HepG2 (cell line): ENCODE data around the gene MT1A. TPM values are rescaled to one million over a fixed set of nuclear protein-coding genes. Genes with fewer than 3 reads are reported as not detected.

Source experiments
- CBFB ChIP-seq: sonication (generic); formaldehyde crosslinking; IDR thresholded peaks from 2 replicates; pipeline ENCODE4 v1.4.0; 2020; ENCODE audit warnings: missing genetic modification reagents
- CERS6 ChIP-seq: sonication (generic); formaldehyde crosslinking; IDR thresholded peaks from 2 replicates; pipeline ENCODE4 v1.5.0; 2020; ENCODE audit warnings: missing genetic modification reagents
- DRAP1 ChIP-seq: IDR thresholded peaks from 2 replicates; pipeline ENCODE4 v1.6.1; 2016; ENCODE audit warnings: missing genetic modification reagents, missing compliant biosample characterization
- FOXK1 ChIP-seq: sonication (generic); formaldehyde crosslinking; IDR thresholded peaks from 2 replicates; pipeline ENCODE4 v1.4.0; 2020; ENCODE audit warnings: low read depth, missing genetic modification reagents, borderline replicate concordance
- KDM1A ChIP-seq: IDR thresholded peaks from 2 replicates; pipeline ENCODE4 v1.6.1; 2016; ENCODE audit warnings: missing compliant biosample characterization
- KLF13 ChIP-seq: sonication (generic); formaldehyde crosslinking; IDR thresholded peaks from 2 replicates; pipeline ENCODE4 v1.4.0; 2020; ENCODE audit warnings: mild to moderate bottlenecking, missing genetic modification reagents
- NFAT5 ChIP-seq: sonication (generic); formaldehyde crosslinking; IDR thresholded peaks from 2 replicates; pipeline ENCODE4 v1.4.0; 2020; ENCODE audit warnings: missing genetic modification reagents
- NFRKB ChIP-seq: fragments of 450-650 bp; IDR thresholded peaks from 2 replicates; pipeline ENCODE4 v1.6.1; 2017
- RBM22 ChIP-seq: fragments of 200-400 bp; formaldehyde crosslinking; optimal IDR thresholded peaks from 2 replicates; pipeline ENCODE3; 2017; ENCODE audit warnings: mild to moderate bottlenecking, low read length, moderate library complexity
- RXRB ChIP-seq: IDR thresholded peaks from 2 replicates; pipeline ENCODE4 v1.6.1; 2016; ENCODE audit warnings: borderline replicate concordance, missing genetic modification reagents, missing compliant biosample characterization
- SETDB1 ChIP-seq: sonication (generic); formaldehyde crosslinking; IDR thresholded peaks from 2 replicates; pipeline ENCODE4 v1.5.1; 2020; ENCODE audit warnings: missing genetic modification reagents, mild to moderate bottlenecking, borderline replicate concordance
- SP1 ChIP-seq, 2 experiments: fragments of 450-650 bp in 1 of 2; sonication (generic) in 1 of 2; formaldehyde crosslinking in 1 of 2; IDR thresholded peaks; 2 replicates each; pipeline versions ENCODE4 v1.4.0 to v1.6.1; 2016 to 2020; ENCODE audit warnings: missing genetic modification reagents in 1 of 2
- U2AF2 ChIP-seq: fragments of 200-400 bp; formaldehyde crosslinking; IDR thresholded peaks from 2 replicates; pipeline ENCODE4 v1.6.1; 2017; ENCODE audit warnings: low read depth, mild to moderate bottlenecking, low read length
- ZBTB42 ChIP-seq: sonication (generic); formaldehyde crosslinking; IDR thresholded peaks from 2 replicates; pipeline ENCODE4 v1.5.0; 2020; ENCODE audit warnings: mild to moderate bottlenecking, missing genetic modification reagents
- ZNF124 ChIP-seq: sonication (generic); formaldehyde crosslinking; IDR thresholded peaks from 2 replicates; pipeline ENCODE4 v1.4.0; 2020; ENCODE audit warnings: missing genetic modification reagents
- ZNF354B ChIP-seq: sonication (generic); formaldehyde crosslinking; IDR thresholded peaks from 2 replicates; pipeline ENCODE4 v1.8.0; 2022; ENCODE audit warnings: mild to moderate bottlenecking, missing genetic modification reagents
- ZNF546 ChIP-seq: sonication (generic); formaldehyde crosslinking; conservative IDR thresholded peaks from 2 replicates; pipeline ENCODE4 v1.8.1; 2023; ENCODE audit warnings: mild to moderate bottlenecking, missing genetic modification reagents
- ZNF597 ChIP-seq: sonication (generic); formaldehyde crosslinking; IDR thresholded peaks from 2 replicates; pipeline ENCODE4 v1.5.0; 2020; ENCODE audit warnings: missing genetic modification reagents
- ZNF784 ChIP-seq: sonication (generic); formaldehyde crosslinking; IDR thresholded peaks from 2 replicates; pipeline ENCODE4 v1.5.1; 2020; ENCODE audit warnings: missing genetic modification reagents, mild to moderate bottlenecking, borderline replicate concordance
- ZSCAN12 ChIP-seq: sonication (generic); formaldehyde crosslinking; IDR thresholded peaks from 2 replicates; pipeline ENCODE4 v1.9.0; 2021; ENCODE audit warnings: mild to moderate bottlenecking, missing genetic modification reagents
- polyA plus RNA-seq, 8 experiments: library from polyadenylated mRNA; depleted of rRNA in 3 of 8; stranded (reverse) in 7 of 8; unstranded in 1 of 8; fragments of >200 nt; fragmentation: Illumina TruSeq in 4 of 8; extraction: Trizol in 4 of 8; gene quantifications; 2 replicates each; pipeline versions ENCODE4 v1.2.1 to v1.2.3, GENCODE V29; 2011 to 2016; ENCODE audit warnings: low read depth in 4 of 8, missing spikeins in 1 of 8, mixed read lengths in 1 of 8; ENCODE audit not compliant: insufficient read depth in 1 of 8
- total RNA-seq, 5 experiments: library from RNA; depleted of rRNA; stranded (reverse); fragments of >200 nt; fragmentation: Illumina TruSeq; extraction: Trizol; gene quantifications; 2 replicates each; pipeline ENCODE4 v1.2.3, GENCODE V29; 2016; ENCODE audit warnings: low read depth in 1 of 5

The MT1A gene
- total and polyA plus RNA-seq, 2 of the 13 experiments (the other 11 are each of a cell fraction or from before 2014, with no cell fraction given) = 8.3 to 10.4 TPM

GRCh38 chr16:56667581-56668571, 29.4 kb downstream of the MT1A start, which contains the start of gene MT1G (continued):
- TF ChIP-seq CERS6 = no peak
- TF ChIP-seq FOXK1 (CRISPR knock-in tag) = no peak
- no peak for TF ChIP-seq ZSCAN12
- peak; percentile 85 for TF ChIP-seq ZNF784 (CRISPR knock-in tag)
- peak; percentile 57; the same call in 1 of the 2 replicates for TF ChIP-seq DRAP1 (CRISPR knock-in tag)
- TF ChIP-seq CBFB (CRISPR knock-in tag) = 0 out of 2 replicates have a peak, but pooled peaks have one; percentile 54
- TF ChIP-seq KDM1A = no peak
- TF ChIP-seq ZNF354B (CRISPR knock-in tag) = no peak
- no peak for TF ChIP-seq ZNF597 (CRISPR knock-in tag)
- TF ChIP-seq SP1 (IDR thresholded peaks at IDR 0.05) = no peak
- no peak for TF ChIP-seq SP1 (CRISPR knock-in tag; IDR thresholded peaks at IDR 0.05)
- TF ChIP-seq U2AF2 = no peak
- TF ChIP-seq KLF13 (CRISPR knock-in tag) = no peak
- TF ChIP-seq ZBTB42 = no peak
- no peak for TF ChIP-seq SETDB1
- no peak for TF ChIP-seq NFRKB
- peak; percentile 57; the same call in 1 of the 2 replicates for TF ChIP-seq ZNF546 (CRISPR knock-in tag)
- 0 out of 2 replicates have a peak, but pooled peaks have one; percentile 16 for TF ChIP-seq ZNF124 (CRISPR knock-in tag)
- no peak for TF ChIP-seq RBM22
- 0 out of 2 replicates have a peak, but pooled peaks have one; percentile 21 for TF ChIP-seq NFAT5 (CRISPR knock-in tag)
- TF ChIP-seq RXRB (CRISPR knock-in tag) = peak; percentile 35; the same call in 1 of the 2 replicates
